Trophoblast cell (in vitro differentiated cells and primary cell): Measurements from ENCODE around the gene IPO13.

Experiments used
- DNase-seq, 2 donors: peaks; one replicate each; pipeline ENCODE4 v3.0.0-alpha.2; 2016
- H2AFZ ChIP-seq: 2 replicates; pipeline ENCODE4 v1.6.1; 2013; ENCODE audit warnings: low read length, moderate library complexity, mild to moderate bottlenecking; ENCODE audit not compliant: insufficient read depth, poor library complexity
- H2AK5ac ChIP-seq: 2 replicates; pipeline ENCODE4 v1.6.1; 2013; ENCODE audit warnings: mild to moderate bottlenecking, low read length
- H2BK120ac ChIP-seq: 2 replicates; pipeline ENCODE4 v1.6.1; 2013; ENCODE audit warnings: low read length, mild to moderate bottlenecking, moderate library complexity; ENCODE audit not compliant: insufficient read depth, poor library complexity
- H2BK12ac ChIP-seq: 2 replicates; pipeline ENCODE4 v1.6.1; 2013; ENCODE audit warnings: mild to moderate bottlenecking, low read length, moderate library complexity
- H2BK5ac ChIP-seq: 2 replicates; pipeline ENCODE4 v1.6.1; 2013; ENCODE audit warnings: low read length, low read depth, moderate library complexity, mild to moderate bottlenecking; ENCODE audit not compliant: poor library complexity
- H3K14ac ChIP-seq: 2 replicates; pipeline ENCODE4 v1.6.1; 2013; ENCODE audit warnings: mild to moderate bottlenecking, low read length
- H3K18ac ChIP-seq: 2 replicates; pipeline ENCODE4 v1.6.1; 2013; ENCODE audit warnings: mild to moderate bottlenecking, low read length
- H3K23ac ChIP-seq: 2 replicates; pipeline ENCODE4 v1.6.1; 2013; ENCODE audit warnings: low read length
- H3K27ac ChIP-seq: 2 replicates; pipeline ENCODE4 v1.5.1; 2013; ENCODE audit warnings: low read depth, mild to moderate bottlenecking, inconsistent platforms, low read length, moderate library complexity
- H3K27me3 ChIP-seq: 2 replicates; pipeline ENCODE4 v1.6.1; 2013; ENCODE audit warnings: inconsistent platforms, mild to moderate bottlenecking, low read length, moderate library complexity; ENCODE audit not compliant: insufficient read depth
- H3K36me3 ChIP-seq, 2 experiments: 1 replicate in 1 of 2; 2 replicates in 1 of 2; pipeline ENCODE4 v1.6.1; 2013; ENCODE audit warnings: low read length in 2 of 2, mild to moderate bottlenecking in 2 of 2, moderate library complexity in 1 of 2; ENCODE audit not compliant: insufficient read depth in 2 of 2, control insufficient read depth in 1 of 2
- H3K4ac ChIP-seq: 2 replicates; pipeline ENCODE4 v1.6.1; 2013; ENCODE audit warnings: low read depth, mild to moderate bottlenecking, low read length, moderate library complexity
- H3K4me1 ChIP-seq, 2 experiments: 1 replicate in 1 of 2; 2 replicates in 1 of 2; pipeline ENCODE4 v1.6.1; 2013; ENCODE audit warnings: low read length in 2 of 2, mild to moderate bottlenecking in 2 of 2, moderate library complexity in 1 of 2; ENCODE audit not compliant: insufficient read depth in 2 of 2, control insufficient read depth in 1 of 2
- H3K4me2 ChIP-seq: 2 replicates; pipeline ENCODE4 v1.6.1; 2013; ENCODE audit warnings: inconsistent platforms, mild to moderate bottlenecking, low read length, moderate library complexity
- H3K4me3 ChIP-seq: 2 replicates; pipeline ENCODE4 v1.5.1; 2013; ENCODE audit warnings: mild to moderate bottlenecking, low read depth, low read length, inconsistent platforms
- H3K79me1 ChIP-seq: one replicate; pipeline ENCODE4 v1.6.1; 2013; ENCODE audit warnings: low read length
- H3K79me2 ChIP-seq: 2 replicates; pipeline ENCODE4 v1.6.1; 2013; ENCODE audit warnings: low read length, mild to moderate bottlenecking; ENCODE audit not compliant: control insufficient read depth, insufficient read depth, poor library complexity
- H3K9ac ChIP-seq: 2 replicates; pipeline ENCODE4 v1.6.1; 2013; ENCODE audit warnings: mild to moderate bottlenecking, low read length
- H3K9me3 ChIP-seq: 2 replicates; pipeline ENCODE4 v1.6.1; 2013; ENCODE audit warnings: low read depth, mild to moderate bottlenecking, control low read depth, inconsistent platforms, low read length; ENCODE audit not compliant: insufficient read depth
- H4K12ac ChIP-seq: 2 replicates; pipeline ENCODE4 v1.6.1; 2013; ENCODE audit warnings: low read depth, mild to moderate bottlenecking, low read length, moderate library complexity
- H4K8ac ChIP-seq: 2 replicates; pipeline ENCODE4 v1.6.1; 2013; ENCODE audit warnings: low read depth, mild to moderate bottlenecking, low read length, moderate library complexity
- H4K91ac ChIP-seq: one replicate; pipeline ENCODE4 v1.6.1; 2013; ENCODE audit warnings: low read depth, mild to moderate bottlenecking, low read length, moderate library complexity
- WGBS: extraction: QIAGEN DNeasy Blood & Tissue Kit; methylation state at CpG from one replicate; pipeline ENCODE4 v1.1.7; 2013; ENCODE audit warnings: missing lambda C conversion rate; ENCODE audit not compliant: insufficient read length, insufficient coverage; ENCODE audit errors: extremely low coverage; 5-methylcytosine and 5-hydroxymethylcytosine counted together

IPO13 gene

GRCh38 chr1:43994794-43995790 lies 48.3 kb downstream of the IPO13 start:
- H3K14ac ChIP-seq = no peak overlapping the region
- H2BK120ac ChIP-seq = no peak overlapping the region
- H3K4ac ChIP-seq = no peak overlapping the region
- no peak overlapping the region for H4K8ac ChIP-seq
- H3K27ac ChIP-seq = no peak overlapping the region
- DNase-seq = no peak
- peaks cover 7 to 9% of the 10 kb centered on the region in 2 experiments for H3K4me1 ChIP-seq
- H2BK12ac ChIP-seq = no peak overlapping the region
- H3K9ac ChIP-seq = no peak overlapping the region
- no peaks in the 10 kb centered on the region for H3K36me3 ChIP-seq
- H3K23ac ChIP-seq = no peak overlapping the region
- no peaks in the 10 kb centered on the region for H3K27me3 ChIP-seq
- no peak overlapping the region for H3K4me2 ChIP-seq
- no CpG with 5 or more reads among the region's 15 CpGs for WGBS
- H3K18ac ChIP-seq = no peak overlapping the region
- no peak overlapping the region for H4K91ac ChIP-seq
- H3K4me3 ChIP-seq = no peak overlapping the region
- no peak overlapping the region for H2BK5ac ChIP-seq
- peaks cover 9% of the 10 kb centered on the region for H3K79me1 ChIP-seq
- H3K9me3 ChIP-seq = no peaks in the 10 kb centered on the region
- no peak overlapping the region for H2AFZ ChIP-seq
- no peak overlapping the region for H2AK5ac ChIP-seq
- no peak overlapping the region for H4K12ac ChIP-seq
- peaks cover 2% of the 10 kb centered on the region for H3K79me2 ChIP-seq

GRCh38 chr1:43995984-43996732 lies 49.4 kb downstream of the IPO13 start:
- Histone ChIP-seq H3K27me3 (no peaks in the 10 kb centered on the region), H4K8ac (no peak overlapping the region), H3K36me3 (no peaks in the 10 kb centered on the region), H2BK120ac (no peak overlapping the region), H3K27ac (no peak overlapping the region), H3K9ac (no peak overlapping the region), H3K18ac (no peak overlapping the region), H3K79me2 (peaks cover 2% of the 10 kb centered on the region), H3K4me3 (no peak overlapping the region), H4K12ac (no peak overlapping the region), H2BK5ac (no peak overlapping the region), H3K14ac (no peak overlapping the region), H3K79me1 (peaks cover 7% of the 10 kb centered on the region), H3K9me3 (no peaks in the 10 kb centered on the region), H3K4me2 (no peak overlapping the region), H2AK5ac (no peak overlapping the region), H4K91ac (no peak overlapping the region), H3K23ac (no peak overlapping the region), H3K4ac (no peak overlapping the region), H2AFZ (no peak overlapping the region), H3K4me1 (peaks cover under 1 to 4% of the 10 kb centered on the region in 2 experiments), H2BK12ac (no peak overlapping the region)
- no peak for DNase-seq
- no CpG with 5 or more reads among the region's 21 CpGs for WGBS

GRCh38 chr1:43996733-43997115 lies 50.0 kb downstream of the IPO13 start:
- no CpG with 5 or more reads among the region's 6 CpGs for WGBS

GRCh38 chr1:43997295-43997999 lies 50.7 kb downstream of the IPO13 start:
- DNase-seq = no peak
- Histone ChIP-seq H3K4me3 (no peak overlapping the region), H3K79me1 (no peaks in the 10 kb centered on the region), H3K14ac (no peak overlapping the region), H3K27me3 (no peaks in the 10 kb centered on the region), H3K9ac (no peak overlapping the region), H3K4ac (no peak overlapping the region), H2BK120ac (no peak overlapping the region), H4K12ac (no peak overlapping the region), H4K91ac (no peak overlapping the region), H2AFZ (no peak overlapping the region), H2BK12ac (no peak overlapping the region), H2AK5ac (no peak overlapping the region), H2BK5ac (no peak overlapping the region), H4K8ac (no peak overlapping the region), H3K4me1 (no peaks in the 10 kb centered on the region), H3K4me2 (no peak overlapping the region), H3K27ac (no peak overlapping the region), H3K23ac (no peak overlapping the region), H3K36me3 (no peaks in the 10 kb centered on the region), H3K18ac (no peak overlapping the region), H3K79me2 (no peaks in the 10 kb centered on the region), H3K9me3 (no peaks in the 10 kb centered on the region)
- no CpG with 5 or more reads among the region's 22 CpGs for WGBS

More at GRCh38 chr1:43996733-43997115, 50.0 kb downstream of the IPO13 start:
- H3K4me3 ChIP-seq = no peak overlapping the region
- H3K79me2 ChIP-seq = peaks cover under 1% of the 10 kb centered on the region
- no peak overlapping the region for H3K4ac ChIP-seq
- H2BK5ac ChIP-seq = no peak overlapping the region
- H3K9ac ChIP-seq = no peak overlapping the region
- no peaks in the 10 kb centered on the region for H3K36me3 ChIP-seq
- no peak for DNase-seq
- H3K27ac ChIP-seq = no peak overlapping the region
- no peak overlapping the region for H3K18ac ChIP-seq
- no peak overlapping the region for H2BK12ac ChIP-seq
- H3K14ac ChIP-seq = no peak overlapping the region
- H3K4me1 ChIP-seq = peaks cover 0 to 4% of the 10 kb centered on the region in 2 experiments
- H2AFZ ChIP-seq = no peak overlapping the region
- H2AK5ac ChIP-seq = no peak overlapping the region
- H3K79me1 ChIP-seq = peaks cover under 1% of the 10 kb centered on the region
- no peaks in the 10 kb centered on the region for H3K27me3 ChIP-seq
- H4K8ac ChIP-seq = no peak overlapping the region
- H3K9me3 ChIP-seq = no peaks in the 10 kb centered on the region
- H2BK120ac ChIP-seq = no peak overlapping the region
- no peak overlapping the region for H3K23ac ChIP-seq
- H3K4me2 ChIP-seq = no peak overlapping the region
- H4K12ac ChIP-seq = no peak overlapping the region
- H4K91ac ChIP-seq = no peak overlapping the region
